Mesothelial cell of epicardium (in vitro differentiated cells): Measurements from ENCODE around the gene GRIA4. TPM values are rescaled to one million over a fixed set of nuclear protein-coding genes. Genes with fewer than 3 reads are reported as not detected.
"Not testable (repeated sequence)": the region's sequence is repeated elsewhere in the genome, so short reads cannot be mapped to it uniquely, and the experiment has no call there.

Source experiments
- DNase-seq, 2 experiments: peaks; one replicate each; pipeline ENCODE4 v3.0.0; 2021; ENCODE audit warnings: low spot score in 2 of 2; ENCODE audit not compliant: unreplicated experiment in 2 of 2
- H3K27ac Mint-ChIP-seq: 2 replicates; pipeline ENCODE4 v1.8.0; 2021; ENCODE audit warnings: mixed read lengths
- H3K27me3 Mint-ChIP-seq: 2 replicates; pipeline ENCODE4 v1.8.0; 2021; ENCODE audit warnings: low read depth, mixed read lengths
- H3K36me3 Mint-ChIP-seq: 2 replicates; pipeline ENCODE4 v1.8.0; 2021; ENCODE audit warnings: mixed read lengths
- H3K4me1 Mint-ChIP-seq: 2 replicates; pipeline ENCODE4 v1.8.0; 2021; ENCODE audit warnings: mixed read lengths
- H3K4me3 Mint-ChIP-seq: 2 replicates; pipeline ENCODE4 v1.8.0; 2021; ENCODE audit warnings: mild to moderate bottlenecking, moderate library complexity, mixed read lengths
- H3K9me3 Mint-ChIP-seq: 2 replicates; pipeline ENCODE4 v1.8.0; 2021; ENCODE audit warnings: mixed read lengths
- CTCF ChIP-seq: fragments of 200-600 bp; sonication (generic); IDR thresholded peaks from one replicate; pipeline ENCODE4 v1.5.0; 2021; ENCODE audit warnings: antibody characterized with exemption; ENCODE audit not compliant: unreplicated experiment
- total RNA-seq: library from RNA; stranded (reverse); gene quantifications from 3 replicates; pipeline ENCODE4 v1.2.1, GENCODE V29; 2021

GRIA4 gene
- total RNA-seq, 1 donor from 2014 or later: 156 TPM

- H3K4me1 Mint-ChIP-seq: no peaks in the 10 kb centered on the region
- no peaks in the 10 kb centered on the region for H3K9me3 Mint-ChIP-seq
- peaks cover 13% of the 10 kb centered on the region for H3K36me3 Mint-ChIP-seq
- no peak overlapping the region for H3K27ac Mint-ChIP-seq
- TF ChIP-seq CTCF: no peak
- no peak overlapping the region for H3K4me3 Mint-ChIP-seq
- no peak for DNase-seq
- no peaks in the 10 kb centered on the region for H3K27me3 Mint-ChIP-seq
These were observed 165.0 kb downstream of the GRIA4 start for GRCh38 chr11:105774899-105775298.

- DNase-seq: no peak
- peaks cover 4% of the 10 kb centered on the region for H3K36me3 Mint-ChIP-seq
- H3K4me3 Mint-ChIP-seq: no peak overlapping the region
- peaks cover 10% of the 10 kb centered on the region for H3K4me1 Mint-ChIP-seq
- no peak for TF ChIP-seq CTCF
- no peaks in the 10 kb centered on the region for H3K27me3 Mint-ChIP-seq
- H3K9me3 Mint-ChIP-seq: no peaks in the 10 kb centered on the region
- no peak overlapping the region for H3K27ac Mint-ChIP-seq
These were observed 171.1 kb downstream of the GRIA4 start for GRCh38 chr11:105780781-105781525.

- no peak for DNase-seq
- Mint-ChIP-seq H3K27me3 (no peaks in the 10 kb centered on the region), H3K27ac (no peak overlapping the region), H3K4me1 (peaks cover 10% of the 10 kb centered on the region), H3K9me3 (no peaks in the 10 kb centered on the region), H3K36me3 (peaks cover 4% of the 10 kb centered on the region), H3K4me3 (no peak overlapping the region)
- no peak for TF ChIP-seq CTCF
These were observed 171.9 kb downstream of the GRIA4 start for GRCh38 chr11:105781807-105782206.

- Mint-ChIP-seq H3K4me3 (no peak overlapping the region), H3K9me3 (no peaks in the 10 kb centered on the region), H3K27ac (no peak overlapping the region), H3K27me3 (no peaks in the 10 kb centered on the region), H3K36me3 (peaks cover 8% of the 10 kb centered on the region), H3K4me1 (peaks cover 10% of the 10 kb centered on the region)
- TF ChIP-seq CTCF: no peak
- no peak for DNase-seq
These were observed 173.3 kb downstream of the GRIA4 start for GRCh38 chr11:105783216-105783615.

GRCh38 chr11:105785850-105786249, 176.0 kb downstream of the GRIA4 start:
- H3K9me3 Mint-ChIP-seq: peaks cover 12% of the 10 kb centered on the region
- peaks cover 19% of the 10 kb centered on the region for H3K4me1 Mint-ChIP-seq
- not testable (repeated sequence) for H3K27me3 Mint-ChIP-seq, H3K4me3 Mint-ChIP-seq, DNase-seq, H3K36me3 Mint-ChIP-seq, H3K27ac Mint-ChIP-seq

- Mint-ChIP-seq H3K4me1 (peaks cover 16% of the 10 kb centered on the region), H3K36me3 (peaks cover 10% of the 10 kb centered on the region), H3K9me3 (peaks cover 12% of the 10 kb centered on the region), H3K27ac (no peak overlapping the region), H3K27me3 (no peaks in the 10 kb centered on the region), H3K4me3 (no peak overlapping the region)
- TF ChIP-seq CTCF: no peak
- no peak for DNase-seq
These were observed 176.9 kb downstream of the GRIA4 start for GRCh38 chr11:105786741-105787140.
